Measurements from ENCODE around the gene AGAP1.

GRCh38 chr2:235572592-235572991 lies 78.7 kb downstream of the AGAP1 start:
- TF ChIP-seq POLR2AphosphoS5 (IDR thresholded peaks at IDR 0.05; ENCODE audit: low read depth, low read length) = no peak
- no peak for TF ChIP-seq POLR2A (IDR thresholded peaks at IDR 0.05; ENCODE audit: low read depth, low read length)
